ENCODE data around the gene MAP2K3.

Gene MAP2K3

DNA sequence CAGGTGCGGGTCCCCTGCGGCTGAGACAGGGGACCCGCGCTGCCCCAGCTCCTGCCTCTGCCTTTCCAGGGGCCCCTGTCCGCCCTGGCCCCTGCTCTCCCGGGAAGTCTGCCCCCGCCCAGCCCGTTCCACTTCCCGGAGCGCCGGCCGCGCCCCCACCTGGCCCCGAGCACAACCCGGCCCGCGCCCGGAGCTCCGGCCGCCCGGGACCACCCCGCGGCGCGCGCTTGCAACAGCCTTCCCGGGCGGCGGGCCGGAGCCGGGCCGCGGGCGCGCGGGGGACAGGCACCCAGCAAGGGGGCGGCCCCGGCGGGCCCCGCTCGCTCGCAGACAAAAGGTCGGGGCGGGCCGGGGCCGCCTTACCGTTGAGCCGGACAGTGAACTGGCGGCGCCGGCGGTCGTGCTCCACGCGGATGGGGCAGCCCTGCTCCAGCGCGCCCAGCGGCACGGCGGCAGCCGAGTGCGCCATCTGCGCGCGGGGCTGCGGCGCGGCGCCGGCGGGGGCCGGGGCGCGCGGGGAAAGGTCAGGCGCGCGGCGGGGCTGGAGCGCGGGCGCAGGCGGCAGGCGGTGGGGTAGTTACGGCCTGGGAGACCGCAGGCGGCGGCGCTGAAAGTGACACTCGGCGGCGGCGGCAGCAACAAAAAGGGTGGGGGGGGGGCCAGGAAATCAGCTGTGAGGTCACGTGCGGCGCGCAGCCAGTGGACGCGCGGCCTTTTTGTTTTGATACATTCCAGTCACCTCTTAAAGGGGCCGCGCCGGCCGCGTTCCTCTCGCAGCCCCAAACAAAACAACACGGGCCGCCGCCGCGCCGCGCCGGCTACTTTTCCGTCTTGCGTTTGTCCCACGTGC, 31.5 kb upstream of the MAP2K3 start, which contains the start of gene NATD1:
Gene NATD1 (minus strand): TSS at position 615 of the 850 bp plus-strand sequence. CDS start 146 bp downstream, at position 469.
- DNase-seq: peak; percentile 77 to 78

DNA sequence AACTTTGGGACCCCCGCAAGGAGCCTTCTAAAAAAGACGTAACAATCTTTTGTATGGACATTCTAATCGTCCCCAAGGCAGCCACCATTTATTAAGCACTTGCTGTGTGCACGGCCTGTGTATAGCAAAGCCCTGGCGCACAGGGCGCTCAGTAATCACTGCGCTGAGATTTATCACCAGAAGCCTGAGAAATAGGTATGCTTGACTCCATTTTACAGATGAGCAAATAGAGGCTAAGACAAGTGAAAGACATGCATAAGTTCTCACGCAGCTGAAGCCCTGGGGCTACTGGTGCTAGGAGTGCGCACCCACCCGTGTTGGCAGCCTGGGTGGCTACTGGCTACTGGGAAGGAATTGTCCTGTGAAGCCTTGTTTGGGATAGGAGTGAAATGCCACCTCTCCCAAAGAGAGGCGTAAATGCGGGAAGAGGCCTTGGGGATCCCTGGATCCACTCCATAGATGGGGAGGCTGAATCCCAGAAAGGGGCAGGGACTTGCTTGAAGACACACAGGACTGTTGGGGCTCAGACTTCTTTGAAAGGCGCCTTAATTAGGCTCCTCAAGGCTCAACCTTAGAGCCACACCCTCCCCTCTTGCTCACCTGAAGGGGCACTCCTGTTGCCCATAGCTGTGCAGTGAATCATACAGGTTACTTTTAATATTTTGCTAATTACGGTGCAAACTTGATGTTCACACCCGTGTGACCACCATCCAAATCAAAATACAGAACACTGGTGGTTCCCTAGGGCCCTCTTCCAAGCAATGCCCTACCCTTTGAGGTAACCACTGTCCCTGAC, 30.7 kb upstream of the MAP2K3 start:
- no peak for DNase-seq

- no peak for DNase-seq
Observed at GRCh38 chr17:21258593-21258992, 25.9 kb upstream of the MAP2K3 start.

- no peak for DNase-seq
Observed at GRCh38 chr17:21262259-21262993, 22.1 kb upstream of the MAP2K3 start.

GRCh38 chr17:21263376-21263775, 21.1 kb upstream of the MAP2K3 start:
- no peak for DNase-seq

DNA sequence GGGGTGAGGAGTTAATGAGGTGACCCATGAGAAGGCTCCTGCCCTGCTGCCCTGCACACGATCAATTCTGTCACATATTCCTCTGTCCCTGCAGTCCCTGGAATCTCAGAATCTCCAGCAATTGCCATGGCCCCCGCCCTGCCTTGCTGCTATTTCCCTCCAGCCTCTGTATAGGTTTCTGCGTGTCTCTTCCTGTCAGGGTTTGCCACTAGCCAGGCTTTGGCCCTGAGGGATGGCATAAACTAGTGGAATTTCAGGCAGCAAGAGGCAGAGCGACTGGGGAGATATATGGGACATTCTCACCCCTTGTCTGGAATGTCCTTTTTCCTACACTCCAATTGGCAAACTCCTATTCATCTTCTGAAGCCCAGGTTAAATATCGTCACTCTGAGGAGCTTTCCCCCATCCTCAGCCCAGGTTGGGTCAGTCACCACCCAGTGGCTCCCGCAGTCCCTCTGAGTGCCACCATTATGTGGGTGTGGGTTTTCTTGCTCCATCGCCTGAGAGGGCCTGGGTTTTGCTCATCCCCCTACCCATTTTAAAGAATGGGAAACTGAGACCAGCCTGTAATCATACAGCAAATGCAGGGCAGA, 15.8 kb upstream of the MAP2K3 start:
- DNase-seq: no peak

DNA sequence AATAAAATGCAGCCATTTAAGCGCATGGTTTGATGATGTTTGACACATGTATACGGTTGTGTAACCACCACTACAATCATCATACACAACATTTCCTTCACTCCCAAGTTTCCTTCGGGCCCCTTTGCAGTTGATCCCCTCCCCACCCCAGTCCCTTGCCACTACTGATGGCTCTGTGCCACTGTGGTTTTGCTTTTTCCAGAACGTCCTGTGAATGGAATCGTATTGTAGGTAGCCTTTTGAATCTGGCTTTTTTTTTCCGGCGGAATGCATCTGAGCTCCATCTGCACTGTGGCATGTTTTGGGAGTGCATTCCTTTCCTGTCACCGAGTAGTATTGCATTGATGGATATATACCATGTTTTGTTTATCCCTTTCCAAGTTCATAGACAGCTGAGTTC, 15.1 kb upstream of the MAP2K3 start:
- no peak for DNase-seq

- DNase-seq: no peak
Observed at GRCh38 chr17:21271454-21272183, 12.9 kb upstream of the MAP2K3 start.

- DNase-seq: no peak
Observed at GRCh38 chr17:21272250-21272649, 12.3 kb upstream of the MAP2K3 start.

DNA sequence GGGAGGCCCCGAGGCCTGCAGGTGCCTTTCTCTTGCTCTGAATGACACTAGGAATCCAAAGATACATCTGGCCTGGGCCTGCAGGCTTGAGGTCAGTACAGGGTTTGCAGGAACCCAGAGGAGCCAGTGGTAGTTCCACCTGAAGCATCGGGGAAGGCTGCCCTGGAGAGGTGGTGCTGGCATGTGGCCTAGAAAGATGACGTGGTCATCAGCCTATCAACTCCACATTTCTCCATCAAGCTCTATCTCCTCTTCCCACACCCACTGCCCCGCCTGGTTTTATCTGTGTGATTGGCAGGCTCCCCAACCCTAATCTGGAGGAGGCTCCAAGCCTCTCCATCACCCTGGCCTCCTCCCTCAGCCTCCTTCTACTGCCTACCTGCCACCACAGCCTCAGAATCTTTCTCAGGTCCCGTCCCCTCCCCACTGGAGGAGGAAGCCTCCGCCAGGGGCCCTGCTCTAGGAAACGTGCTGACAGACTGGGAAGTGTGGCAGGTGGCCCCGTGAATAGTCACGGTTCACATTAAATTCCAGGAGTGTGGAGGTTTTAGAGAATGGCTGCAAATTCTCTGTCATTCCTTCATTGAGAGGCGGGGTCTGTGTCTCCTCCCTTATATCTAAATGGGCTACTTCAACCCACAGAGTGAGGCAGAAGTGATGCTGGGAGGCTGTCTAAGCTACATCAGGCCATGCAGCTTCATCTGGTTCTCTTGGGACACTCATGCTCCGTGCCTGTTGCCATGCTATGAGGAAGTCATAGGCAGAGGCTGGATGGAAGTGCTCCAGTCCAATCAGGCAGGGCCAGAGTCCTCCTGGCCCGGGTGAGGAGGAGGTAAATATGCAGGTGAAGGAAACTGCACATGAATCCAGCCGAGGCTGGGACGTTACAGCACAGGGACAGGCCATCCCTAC, 11.4 kb upstream of the MAP2K3 start:
- DNase-seq: no peak

DNA sequence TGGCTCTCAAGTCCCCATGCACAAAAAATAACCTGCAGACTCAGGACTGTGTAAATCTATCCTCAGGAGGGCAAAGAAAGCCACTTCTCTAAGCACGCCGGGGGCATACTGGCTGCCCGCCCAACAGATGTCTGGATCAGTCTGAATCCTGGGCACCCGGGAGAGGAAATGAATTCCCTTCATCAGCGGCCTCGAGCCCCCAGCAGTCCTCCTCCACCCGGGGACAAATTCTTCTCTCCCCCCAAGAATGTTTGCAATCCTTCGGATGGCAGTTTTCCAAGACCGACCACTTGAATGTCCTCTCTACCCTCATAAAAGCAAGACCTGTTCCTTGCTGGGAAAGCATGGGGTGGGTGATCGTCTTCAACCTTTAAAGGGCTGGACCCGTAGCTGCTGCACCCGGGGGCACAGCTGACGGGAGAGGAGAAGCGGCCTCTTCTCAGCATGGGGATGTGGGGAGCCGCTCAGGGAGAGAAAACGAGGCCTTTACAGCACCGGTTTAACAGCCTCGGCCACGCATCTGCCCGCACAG, 9.4 kb upstream of the MAP2K3 start:
- DNase-seq: peak in 1 of 2 donors; percentile 33

DNA sequence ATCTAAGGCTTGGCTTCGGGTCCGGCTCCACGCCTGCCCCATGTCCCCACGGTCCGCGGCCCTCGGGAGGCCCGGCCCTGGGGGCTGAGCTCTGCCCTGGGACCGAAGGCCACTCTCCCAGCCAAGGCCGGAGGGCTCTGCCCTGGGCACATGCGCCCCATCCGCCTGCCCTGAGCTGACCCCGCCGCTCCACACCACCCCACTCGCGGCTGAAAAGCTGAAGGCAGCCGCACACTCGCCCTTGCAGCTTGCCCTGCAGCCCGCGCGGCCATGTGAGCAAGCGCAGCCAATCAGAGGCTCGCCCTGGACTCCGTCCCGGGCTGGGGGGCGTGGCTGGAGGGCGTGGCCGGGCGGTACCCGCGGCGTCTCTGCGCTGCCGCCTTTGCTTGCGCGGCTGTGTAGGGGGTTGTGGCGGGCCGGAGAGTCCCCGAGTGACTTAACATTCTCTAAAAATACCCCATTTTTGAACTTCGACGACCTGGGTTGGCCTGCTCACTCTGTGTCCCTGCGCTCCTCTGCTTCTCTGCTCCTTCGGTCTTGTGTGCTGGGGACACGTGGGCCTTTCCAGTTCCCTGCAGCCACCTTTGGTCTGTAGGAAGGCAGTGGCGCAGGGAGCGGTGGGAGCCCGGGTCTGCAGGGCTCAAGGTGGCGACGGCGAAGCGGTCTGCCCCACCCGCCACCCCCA, 8.8 kb upstream of the MAP2K3 start:
- peak; percentile 98 to 99 for DNase-seq

- no peak for DNase-seq
Observed at GRCh38 chr17:21276264-21276588, 8.3 kb upstream of the MAP2K3 start.

DNA sequence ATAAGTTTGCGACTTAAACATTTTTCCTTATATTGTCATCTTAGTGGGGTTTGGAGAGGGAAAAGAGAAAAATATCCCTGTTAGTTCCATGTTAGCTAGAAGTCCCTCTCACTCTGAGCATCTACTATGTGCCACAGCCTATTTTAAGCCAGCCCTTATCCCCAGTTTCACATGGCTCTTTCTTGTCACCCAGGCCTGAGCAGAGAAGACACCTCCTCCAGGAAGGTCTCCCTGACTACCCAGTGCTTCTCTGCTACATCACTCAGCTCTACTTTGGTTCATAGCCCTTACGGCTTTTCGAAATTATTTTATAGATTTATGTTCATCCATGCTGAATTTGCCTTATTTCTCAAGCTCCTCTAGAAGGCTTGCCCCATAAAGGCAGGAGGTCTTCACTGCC, 7.2 kb upstream of the MAP2K3 start:
- DNase-seq: no peak

- peak in 1 of 2 donors; percentile 35 for DNase-seq
Observed at GRCh38 chr17:21278450-21279197, 5.9 kb upstream of the MAP2K3 start.

DNA sequence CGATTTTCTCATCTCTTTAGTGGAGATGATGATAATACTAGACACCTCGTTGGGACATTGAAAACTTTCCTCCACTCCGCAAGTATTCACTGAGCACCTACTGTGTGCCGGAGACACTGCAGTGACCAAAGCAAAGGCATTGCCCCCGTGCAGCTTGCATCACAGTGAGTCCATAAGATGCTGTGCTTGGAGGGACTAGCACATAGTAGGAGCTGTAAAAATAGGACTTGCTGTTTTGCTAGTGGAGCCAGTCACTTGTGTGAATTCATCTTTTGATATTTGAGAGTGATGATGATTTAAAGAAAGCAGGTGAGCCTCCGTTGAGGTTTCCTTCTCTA, 5.3 kb upstream of the MAP2K3 start:
- DNase-seq: no peak

GRCh38 chr17:21279582-21279981, 4.9 kb upstream of the MAP2K3 start:
- no peak for DNase-seq

- DNase-seq: peak; percentile 94 to 95
Observed at GRCh38 chr17:21280081-21280518, 4.4 kb upstream of the MAP2K3 start.

DNA sequence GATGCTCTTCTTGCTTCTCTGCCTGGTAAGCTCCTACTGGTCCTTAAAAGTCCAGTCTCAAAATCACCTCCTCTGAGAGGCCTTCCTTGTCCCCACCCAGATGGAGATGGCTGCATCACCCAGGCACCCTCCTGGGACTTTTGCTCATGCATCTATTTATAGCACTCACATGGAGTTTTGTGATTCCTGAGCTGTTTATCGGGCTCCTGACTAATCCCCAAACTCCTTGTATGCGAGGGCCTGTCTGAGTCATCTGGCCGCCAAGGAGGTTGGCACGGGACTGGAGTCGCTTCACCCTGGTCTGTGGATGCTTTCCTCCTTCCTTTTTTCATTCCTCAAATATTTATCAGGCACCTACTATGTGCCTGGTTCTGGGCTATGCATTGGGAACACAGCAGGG, 2.3 kb upstream of the MAP2K3 start:
- DNase-seq: no peak

GRCh38 chr17:21282850-21283249, 1.7 kb upstream of the MAP2K3 start:
- no peak for DNase-seq
